Osteocyte (in vitro differentiated cells): ENCODE results near the gene TSPAN3. TPM values are rescaled to one million over a fixed set of nuclear protein-coding genes. Genes with fewer than 3 reads are reported as not detected.

Experiments
- DNase-seq: peaks from one replicate; pipeline ENCODE4 v3.0.0; 2021; ENCODE audit warnings: mixed read lengths; ENCODE audit not compliant: unreplicated experiment; ENCODE audit errors: extremely low spot score
- H3K27ac Mint-ChIP-seq: one replicate; pipeline ENCODE4 v1.8.0; 2021; ENCODE audit warnings: mild to moderate bottlenecking, mixed read lengths; ENCODE audit not compliant: unreplicated experiment
- H3K27me3 Mint-ChIP-seq: one replicate; pipeline ENCODE4 v1.8.0; 2021; ENCODE audit warnings: mixed read lengths; ENCODE audit not compliant: unreplicated experiment
- H3K36me3 Mint-ChIP-seq: one replicate; pipeline ENCODE4 v1.8.0; 2021; ENCODE audit warnings: mixed read lengths; ENCODE audit not compliant: unreplicated experiment
- H3K4me1 Mint-ChIP-seq: one replicate; pipeline ENCODE4 v1.8.0; 2021; ENCODE audit warnings: mixed read lengths; ENCODE audit not compliant: unreplicated experiment
- H3K4me3 Mint-ChIP-seq: one replicate; pipeline ENCODE4 v1.8.0; 2021; ENCODE audit warnings: mild to moderate bottlenecking, moderate library complexity, mixed read lengths; ENCODE audit not compliant: unreplicated experiment
- H3K9me3 Mint-ChIP-seq: one replicate; pipeline ENCODE4 v1.8.0; 2021; ENCODE audit warnings: mixed read lengths; ENCODE audit not compliant: unreplicated experiment
- total RNA-seq: library from RNA; stranded (reverse); gene quantifications from 2 replicates; pipeline ENCODE4 v1.2.1, GENCODE V29; 2021
- TF ChIP-seq, protein P1 (sequence below): fragments of 200-600 bp; sonication (generic); IDR thresholded peaks from 2 replicates; pipeline ENCODE4 v1.5.0; 2021; ENCODE audit warnings: antibody characterized with exemption, mild to moderate bottlenecking, moderate library complexity

Gene TSPAN3
- total RNA-seq, 1 donor from 2014 or later, result 296 TPM

DNA sequence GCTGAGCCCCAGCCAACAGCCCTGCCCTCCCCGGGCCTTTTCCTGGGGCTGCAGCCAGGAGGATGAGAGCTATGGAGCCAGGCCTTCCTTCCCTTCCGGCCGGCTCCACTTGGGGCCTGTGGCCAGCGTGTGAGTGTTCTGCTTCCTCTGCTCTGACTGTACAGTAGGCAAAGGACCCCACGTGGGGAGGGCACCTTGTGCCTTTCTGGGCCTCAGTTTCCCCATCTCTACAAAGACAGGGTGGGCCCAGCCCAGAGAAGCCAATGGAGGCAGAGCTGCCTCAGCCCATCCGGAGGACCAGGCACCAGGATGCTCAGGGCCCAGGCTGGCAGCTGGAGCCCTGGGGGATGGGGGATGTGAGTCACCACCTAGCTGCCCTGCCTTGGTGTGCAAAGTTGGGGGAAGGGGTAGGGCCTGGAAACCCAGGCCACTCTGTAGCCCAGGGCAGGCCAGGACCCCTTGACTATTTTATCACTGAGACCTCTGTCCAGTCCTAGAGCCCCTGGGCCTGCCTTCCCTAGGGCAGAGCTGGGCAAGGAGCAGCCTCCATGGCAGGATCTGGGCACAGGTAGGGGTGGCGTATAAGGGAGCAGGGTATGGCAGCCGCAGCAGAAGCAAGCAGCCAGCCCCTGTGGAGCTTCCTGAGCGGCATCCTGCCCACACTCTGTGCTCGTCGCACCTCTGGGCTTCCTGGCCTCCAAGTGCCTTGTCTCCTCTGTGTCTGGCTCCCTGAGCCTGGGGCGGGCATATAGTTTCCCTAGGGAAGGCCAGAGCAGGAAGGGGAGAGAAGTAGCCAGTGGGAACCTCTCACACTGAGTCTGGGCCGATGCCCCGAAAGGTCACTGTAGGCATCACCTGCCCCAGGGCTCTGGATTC lies 74.1 kb downstream of the TSPAN3 start:
- no peaks in the 10 kb centered on the region for H3K4me1 Mint-ChIP-seq
- no peaks in the 10 kb centered on the region for H3K9me3 Mint-ChIP-seq
- H3K4me3 Mint-ChIP-seq, result no peak overlapping the region
- no peaks in the 10 kb centered on the region for H3K27me3 Mint-ChIP-seq
- TF ChIP-seq, protein P1, sequence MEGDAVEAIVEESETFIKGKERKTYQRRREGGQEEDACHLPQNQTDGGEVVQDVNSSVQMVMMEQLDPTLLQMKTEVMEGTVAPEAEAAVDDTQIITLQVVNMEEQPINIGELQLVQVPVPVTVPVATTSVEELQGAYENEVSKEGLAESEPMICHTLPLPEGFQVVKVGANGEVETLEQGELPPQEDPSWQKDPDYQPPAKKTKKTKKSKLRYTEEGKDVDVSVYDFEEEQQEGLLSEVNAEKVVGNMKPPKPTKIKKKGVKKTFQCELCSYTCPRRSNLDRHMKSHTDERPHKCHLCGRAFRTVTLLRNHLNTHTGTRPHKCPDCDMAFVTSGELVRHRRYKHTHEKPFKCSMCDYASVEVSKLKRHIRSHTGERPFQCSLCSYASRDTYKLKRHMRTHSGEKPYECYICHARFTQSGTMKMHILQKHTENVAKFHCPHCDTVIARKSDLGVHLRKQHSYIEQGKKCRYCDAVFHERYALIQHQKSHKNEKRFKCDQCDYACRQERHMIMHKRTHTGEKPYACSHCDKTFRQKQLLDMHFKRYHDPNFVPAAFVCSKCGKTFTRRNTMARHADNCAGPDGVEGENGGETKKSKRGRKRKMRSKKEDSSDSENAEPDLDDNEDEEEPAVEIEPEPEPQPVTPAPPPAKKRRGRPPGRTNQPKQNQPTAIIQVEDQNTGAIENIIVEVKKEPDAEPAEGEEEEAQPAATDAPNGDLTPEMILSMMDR, result no peak
- H3K27ac Mint-ChIP-seq, result no peak overlapping the region
- no peak for DNase-seq
- no peaks in the 10 kb centered on the region for H3K36me3 Mint-ChIP-seq

DNA sequence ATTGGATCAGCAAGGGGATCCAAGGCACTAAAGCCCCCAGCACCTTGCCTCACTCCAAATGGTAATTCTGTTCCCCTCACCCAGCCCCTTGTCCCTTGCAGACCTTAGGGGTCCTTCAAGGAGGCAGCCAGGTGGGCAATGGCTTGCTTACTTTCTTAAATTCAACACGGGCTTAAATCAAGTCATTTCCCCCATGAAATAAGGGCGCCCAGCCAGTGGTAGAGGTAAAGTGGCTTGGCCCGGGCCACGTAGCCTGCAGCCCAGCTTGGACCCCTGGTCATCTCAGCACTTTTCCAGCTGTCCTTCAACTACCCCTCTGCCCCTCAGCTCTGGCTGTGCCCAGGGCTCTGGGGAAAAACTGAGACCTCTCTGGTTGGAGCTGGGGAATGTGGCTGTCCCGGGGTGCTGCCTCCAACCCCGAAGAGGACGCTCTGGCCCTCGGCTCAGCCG lies 74.8 kb downstream of the TSPAN3 start:
- no peaks in the 10 kb centered on the region for H3K36me3 Mint-ChIP-seq
- DNase-seq, result no peak
- H3K4me3 Mint-ChIP-seq, result no peak overlapping the region
- no peak overlapping the region for H3K27ac Mint-ChIP-seq
- TF ChIP-seq, protein P1, result no peak
- no peaks in the 10 kb centered on the region for H3K27me3 Mint-ChIP-seq
- H3K9me3 Mint-ChIP-seq, result no peaks in the 10 kb centered on the region
- no peaks in the 10 kb centered on the region for H3K4me1 Mint-ChIP-seq

DNA sequence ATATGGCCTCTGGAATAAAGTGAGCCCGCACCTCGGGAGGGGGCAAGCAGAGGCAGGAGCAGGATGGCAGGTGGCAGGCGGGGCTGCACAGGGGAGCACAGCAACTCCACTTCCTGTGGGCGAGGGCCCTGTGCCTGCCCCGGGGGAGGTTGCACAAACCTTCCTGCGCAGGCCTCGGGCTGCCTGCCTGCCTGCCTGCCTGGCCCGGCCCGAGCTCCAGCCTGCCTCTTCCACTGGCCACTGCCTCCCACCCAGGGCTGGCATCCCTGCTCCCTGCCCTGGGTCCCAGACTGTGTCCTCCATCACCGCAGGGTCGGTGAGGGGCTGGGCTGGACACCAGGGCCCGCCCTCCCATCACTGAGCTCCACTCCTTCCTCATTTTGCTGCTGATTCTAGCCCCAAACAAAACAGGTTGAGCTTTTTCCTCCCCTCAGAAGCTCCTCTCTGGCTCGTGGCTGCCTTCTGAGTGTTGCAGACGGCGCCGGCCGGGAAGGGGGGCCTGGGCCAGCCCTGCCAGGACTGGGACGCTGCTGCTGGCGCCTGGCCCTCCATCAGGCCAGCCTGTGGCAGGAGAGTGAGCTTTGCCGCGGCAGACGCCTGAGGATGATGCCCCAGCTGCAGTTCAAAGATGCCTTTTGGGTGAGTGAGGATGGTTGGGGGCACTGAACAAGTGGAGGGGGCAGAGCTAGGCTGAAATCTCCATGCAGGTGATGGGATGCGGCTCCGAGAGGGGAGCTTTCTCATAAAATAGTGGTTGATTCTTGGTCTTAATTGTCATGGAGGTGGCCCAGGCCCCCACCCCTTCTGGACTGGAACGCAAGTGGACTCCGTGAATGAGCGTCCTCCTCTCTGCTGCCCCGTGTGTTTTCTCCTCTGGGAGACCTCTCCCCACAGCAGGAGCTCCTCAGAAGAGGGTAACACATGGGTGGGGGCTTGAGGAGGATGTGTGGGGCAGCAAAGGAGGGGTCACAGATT lies 75.7 kb downstream of the TSPAN3 start, which contains the start of gene PSTPIP1:
PSTPIP1 (plus strand) TSS at position 156 of the 975 bp plus-strand sequence; CDS start at position 604, 448 bp downstream.
- Mint-ChIP-seq H3K4me1 (no peaks in the 10 kb centered on the region), H3K36me3 (no peaks in the 10 kb centered on the region), H3K4me3 (no peak within 1 kb of the TSS), H3K27me3 (no peaks in the 10 kb centered on the region), H3K9me3 (no peaks in the 10 kb centered on the region), H3K27ac (no peak within 1 kb of the TSS)
- TF ChIP-seq, protein P1, result no peak
- DNase-seq, result no peak

DNA sequence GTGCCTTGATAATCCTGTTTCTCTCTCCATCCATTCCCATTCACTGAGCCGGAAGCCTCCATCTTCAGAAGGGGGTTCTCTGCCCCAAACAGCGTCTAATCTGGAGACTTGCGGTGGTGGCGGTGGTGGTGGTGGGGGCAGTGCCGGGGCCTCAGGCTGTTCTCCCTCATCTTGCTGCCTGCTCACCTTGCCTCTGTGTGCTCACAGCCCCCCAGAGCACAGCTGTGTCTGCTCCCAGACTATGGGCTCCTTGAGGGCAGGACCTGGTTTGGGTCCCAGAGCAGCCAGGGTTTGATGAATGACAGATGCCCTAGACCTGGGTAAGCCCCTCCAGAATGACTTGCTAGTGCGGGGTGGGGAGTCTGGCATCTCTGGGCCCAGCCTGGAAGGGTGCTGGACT lies 76.4 kb downstream of the TSPAN3 start:
- TF ChIP-seq, protein P1, result no peak
- no peaks in the 10 kb centered on the region for H3K27me3 Mint-ChIP-seq
- no peak for DNase-seq
- no peak overlapping the region for H3K4me3 Mint-ChIP-seq
- no peak overlapping the region for H3K27ac Mint-ChIP-seq
- H3K36me3 Mint-ChIP-seq, result no peaks in the 10 kb centered on the region
- no peaks in the 10 kb centered on the region for H3K9me3 Mint-ChIP-seq
- H3K4me1 Mint-ChIP-seq, result no peaks in the 10 kb centered on the region
